Liver (tissue), 9 donors: ENCODE measurements around the gene MAN1A2. TPM values are rescaled to one million over a fixed set of nuclear protein-coding genes. Genes with fewer than 3 reads are reported as not detected.

Source experiments
- DNase-seq: peaks from one replicate; pipeline ENCODE4 v3.0.0-alpha.2; 2017; ENCODE audit warnings: low spot score
- H3K27ac ChIP-seq, 2 donors: one replicate each; pipeline ENCODE4 v1.7.0; 2013; ENCODE audit warnings: inconsistent platforms in 2 of 2, low read length in 2 of 2, control low read depth in 1 of 2, low read depth in 1 of 2, mild to moderate bottlenecking in 1 of 2
- H3K27me3 ChIP-seq, 4 donors: one replicate each; pipeline versions ENCODE4 v1.6.1 to v1.7.0; 2013; ENCODE audit warnings: low read length in 3 of 4, inconsistent platforms in 1 of 4, mild to moderate bottlenecking in 1 of 4, moderate library complexity in 1 of 4; ENCODE audit not compliant: control insufficient read depth in 4 of 4, insufficient read depth in 4 of 4
- H3K36me3 ChIP-seq, 4 donors: one replicate each; pipeline versions ENCODE4 v1.6.1 to v1.7.0; 2013; ENCODE audit warnings: low read length in 3 of 4, mild to moderate bottlenecking in 3 of 4, low read depth in 1 of 4, moderate library complexity in 1 of 4; ENCODE audit not compliant: control insufficient read depth in 4 of 4, insufficient read depth in 3 of 4
- H3K4me1 ChIP-seq, 4 donors: one replicate each; pipeline versions ENCODE4 v1.6.1 to v1.7.0; 2013; ENCODE audit warnings: low read length in 3 of 4, mild to moderate bottlenecking in 3 of 4, moderate library complexity in 1 of 4; ENCODE audit not compliant: control insufficient read depth in 4 of 4, insufficient read depth in 4 of 4
- H3K4me3 ChIP-seq, 3 donors: one replicate each; pipeline versions ENCODE4 v1.6.1 to v1.7.0; 2013; ENCODE audit warnings: low read length in 3 of 3, control low read depth in 1 of 3, low read depth in 1 of 3, mild to moderate bottlenecking in 1 of 3
- H3K9ac ChIP-seq, 2 donors: one replicate each; pipeline ENCODE4 v1.7.0; 2013; ENCODE audit warnings: low read length in 2 of 2, mild to moderate bottlenecking in 2 of 2, moderate library complexity in 2 of 2, control low read depth in 1 of 2, low read depth in 1 of 2
- H3K9me3 ChIP-seq, 4 donors: one replicate each; pipeline versions ENCODE4 v1.6.1 to v1.7.0; 2013; ENCODE audit warnings: low read length in 3 of 4; ENCODE audit not compliant: control insufficient read depth in 4 of 4
- ATF3 ChIP-seq: IDR thresholded peaks from 2 replicates; pipeline ENCODE4 v1.6.1; 2016; ENCODE audit warnings: antibody characterized with exemption
- CTCF ChIP-seq: fragments of 150-350 bp; IDR thresholded peaks from 2 replicates; pipeline ENCODE4 v1.5.1; 2017; ENCODE audit warnings: improper control_type of control experiment, low read depth, low read length; ENCODE audit not compliant: missing input control
- EGR1 ChIP-seq, 2 donors: IDR thresholded peaks; 2 replicates each; pipeline ENCODE4 v1.6.1; 2016 to 2018; ENCODE audit warnings: antibody characterized with exemption in 2 of 2, low read depth in 2 of 2
- FOXA1 ChIP-seq: IDR thresholded peaks from 2 replicates; pipeline ENCODE4 v1.6.1; 2016; ENCODE audit warnings: antibody characterized with exemption
- FOXA2 ChIP-seq: IDR thresholded peaks from 2 replicates; pipeline ENCODE4 v1.6.1; 2016; ENCODE audit warnings: antibody characterized with exemption
- GABPA ChIP-seq, 2 donors: IDR thresholded peaks in 1 of 2; conservative IDR thresholded peaks in 1 of 2; 2 replicates each; pipeline ENCODE4 v1.6.1; 2016; ENCODE audit warnings: antibody characterized with exemption in 2 of 2, mild to moderate bottlenecking in 1 of 2, moderate library complexity in 1 of 2
- HNF4A ChIP-seq, 2 donors: conservative IDR thresholded peaks; 2 replicates each; pipeline ENCODE4 v1.6.1; 2016; ENCODE audit warnings: antibody characterized with exemption in 2 of 2, mild to moderate bottlenecking in 2 of 2
- HNF4G ChIP-seq: IDR thresholded peaks from 2 replicates; pipeline ENCODE4 v1.6.1; 2016; ENCODE audit warnings: antibody characterized with exemption
- JUND ChIP-seq, 2 donors: IDR thresholded peaks; 2 replicates each; pipeline ENCODE4 v1.6.1; 2016; ENCODE audit warnings: antibody characterized with exemption in 2 of 2
- MAX ChIP-seq: IDR thresholded peaks from 2 replicates; pipeline ENCODE4 v1.6.1; 2016; ENCODE audit warnings: antibody characterized with exemption
- NR2F2 ChIP-seq: IDR thresholded peaks from 2 replicates; pipeline ENCODE4 v1.6.1; 2016; ENCODE audit warnings: antibody characterized with exemption
- RAD21 ChIP-seq, 2 donors: IDR thresholded peaks; 2 replicates each; pipeline ENCODE4 v1.6.1; 2016; ENCODE audit warnings: antibody characterized with exemption in 2 of 2, mild to moderate bottlenecking in 2 of 2
- REST ChIP-seq: IDR thresholded peaks from 2 replicates; pipeline ENCODE4 v1.6.1; 2016; ENCODE audit warnings: antibody characterized with exemption, mild to moderate bottlenecking
- RXRA ChIP-seq, 2 donors: IDR thresholded peaks; 2 replicates each; pipeline ENCODE4 v1.6.1; 2017 to 2018; ENCODE audit warnings: antibody characterized with exemption in 2 of 2, mild to moderate bottlenecking in 1 of 2
- SP1 ChIP-seq: IDR thresholded peaks from 2 replicates; pipeline ENCODE4 v1.6.1; 2018; ENCODE audit warnings: antibody characterized with exemption, mild to moderate bottlenecking
- TAF1 ChIP-seq: conservative IDR thresholded peaks from 2 replicates; pipeline ENCODE4 v1.6.1; 2016; ENCODE audit warnings: antibody characterized with exemption, mild to moderate bottlenecking
- YY1 ChIP-seq: IDR thresholded peaks from 2 replicates; pipeline ENCODE4 v1.6.1; 2016; ENCODE audit warnings: antibody characterized with exemption, mild to moderate bottlenecking
- ZBTB33 ChIP-seq: IDR thresholded peaks from 2 replicates; pipeline ENCODE4 v1.6.1; 2016; ENCODE audit warnings: antibody characterized with exemption
- WGBS: extraction: QIAGEN DNeasy Blood & Tissue Kit; methylation state at CpG from one replicate; pipeline ENCODE4 v1.1.7; 2013; 5-methylcytosine and 5-hydroxymethylcytosine counted together
- polyA plus RNA-seq, 2 donors: library from polyadenylated mRNA; stranded (reverse) in 1 of 2; unstranded in 1 of 2; fragments of 200-250 nt in 1 of 2; fragments of >200 nt in 1 of 2; fragmentation: Nextera tagmentation in 1 of 2; extraction: Ambion mirVana in 1 of 2; gene quantifications; one replicate each; pipeline versions ENCODE4 v1.2.1 to v1.2.3, GENCODE V29; 2013 to 2015
- total RNA-seq, 2 donors: library from RNA; depleted of rRNA; stranded (reverse); fragments of >200 nt; gene quantifications; one replicate each; pipeline ENCODE4 v1.2.3, GENCODE V29; 2014
- donor health status: healthy.
- donor health status: healthy.
- donor health status: healthy.
- donor health status: healthy.
- donor health status: healthy.

MAN1A2 gene
- total and polyA plus RNA-seq, 4 donors = 10.9 to 58.7 (median 25.1) TPM

GRCh38 chr1:117363571-117364048, 3.6 kb upstream of the MAN1A2 start:
- Histone ChIP-seq H3K4me1 (peaks cover 0 to 21% (median 11%) of the 10 kb centered on the region in 4 donors), H3K27me3 (no peaks in the 10 kb centered on the region), H3K36me3 (no peaks in the 10 kb centered on the region), H3K27ac (no peak overlapping the region), H3K9me3 (no peaks in the 10 kb centered on the region), H3K9ac (no peak overlapping the region), H3K4me3 (no peak overlapping the region)
- TF ChIP-seq HNF4G (no peak), TAF1 (no peak), FOXA1 (no peak), ATF3 (no peak), RXRA (IDR thresholded peaks at IDR 0.05) (no peak), JUND (IDR thresholded peaks at IDR 0.05) (no peak), HNF4A (conservative IDR thresholded peaks at IDR 0.05) (no peak), EGR1 (IDR thresholded peaks at IDR 0.05; ENCODE audit: low read depth in 2 of 2) (no peak), YY1 (no peak), CTCF (no peak), GABPA (IDR thresholded peaks at IDR 0.05 in 1 of 2, conservative IDR thresholded peaks at IDR 0.05 in 1 of 2) (no peak), SP1 (no peak), NR2F2 (no peak), FOXA2 (no peak), ZBTB33 (no peak), RAD21 (IDR thresholded peaks at IDR 0.05) (no peak), REST (no peak), MAX (no peak)
- WGBS = 75% methylated on average over 6 of the region's 6 CpGs
- DNase-seq = no peak
